Lung (tissue), 12 donors: ENCODE results near the gene ABCA4. TPM values are rescaled to one million over a fixed set of nuclear protein-coding genes. Genes with fewer than 3 reads are reported as not detected.
A peak's percentile ranks its signal among the peaks of the same experiment; 100 is the strongest.

Experiments
- ATAC-seq: fragments of 200-7000 bp; cut with Tn5 transposase; one replicate; pipeline ENCODE4 v1.9.1; 2020; ENCODE audit warnings: moderate number of reproducible peaks; ENCODE audit not compliant: insufficient read depth, low FRiP score
- DNase-seq, 3 donors: peaks; one replicate each; pipeline ENCODE4 v3.0.0-alpha.2; 2013 to 2017
- H3K27ac ChIP-seq, 2 donors: one replicate each; pipeline ENCODE4 v1.5.1; 2013; ENCODE audit warnings: mild to moderate bottlenecking in 2 of 2, moderate library complexity in 2 of 2, control low read depth in 1 of 2, inconsistent platforms in 1 of 2, low read depth in 1 of 2, low read length in 1 of 2
- H3K27me3 ChIP-seq, 3 donors: one replicate each; pipeline ENCODE4 v1.5.1; 2013; ENCODE audit warnings: low read length in 2 of 3; ENCODE audit not compliant: control insufficient read depth in 3 of 3, insufficient read depth in 3 of 3
- H3K36me3 ChIP-seq, 4 donors: one replicate each; pipeline ENCODE4 v1.5.1; 2013; ENCODE audit warnings: low read length in 4 of 4, mild to moderate bottlenecking in 1 of 4, moderate library complexity in 1 of 4; ENCODE audit not compliant: control insufficient read depth in 4 of 4, insufficient read depth in 4 of 4
- H3K4me1 ChIP-seq, 5 donors: one replicate each; pipeline ENCODE4 v1.5.1; 2013; ENCODE audit warnings: low read length in 5 of 5, mild to moderate bottlenecking in 2 of 5, moderate library complexity in 1 of 5; ENCODE audit not compliant: control insufficient read depth in 5 of 5, insufficient read depth in 5 of 5
- H3K4me3 ChIP-seq: one replicate; pipeline ENCODE4 v1.5.1; 2013; ENCODE audit warnings: mild to moderate bottlenecking, control low read depth, moderate library complexity
- H3K9ac ChIP-seq, 2 donors: one replicate each; pipeline ENCODE4 v1.5.1; 2013; ENCODE audit warnings: low read length in 2 of 2, control low read depth in 1 of 2; ENCODE audit not compliant: insufficient read depth in 1 of 2
- H3K9me3 ChIP-seq, 4 donors: one replicate each; pipeline ENCODE4 v1.5.1; 2013; ENCODE audit warnings: low read length in 3 of 4, mild to moderate bottlenecking in 1 of 4, moderate library complexity in 1 of 4; ENCODE audit not compliant: control insufficient read depth in 4 of 4, insufficient read depth in 3 of 4
- CTCF ChIP-seq: IDR thresholded peaks from 2 replicates; pipeline ENCODE4 v1.5.1; 2012; ENCODE audit warnings: mild to moderate bottlenecking; ENCODE audit errors: control extremely low read depth, extremely low read depth
- WGBS, 2 donors: extraction: QIAGEN DNeasy Blood & Tissue Kit; methylation state at CpG; one replicate each; pipeline ENCODE4 v1.1.7; 2013; 5-methylcytosine and 5-hydroxymethylcytosine counted together
- polyA plus RNA-seq, 2 donors: library from polyadenylated mRNA; stranded (reverse); fragments of 200-250 nt; gene quantifications; one replicate each; pipeline ENCODE4 v1.2.1, GENCODE V29; 2013
- total RNA-seq, 2 donors: library from RNA; depleted of rRNA in 1 of 2; stranded (reverse); fragments of >200 nt in 1 of 2; gene quantifications; one replicate each; pipeline ENCODE4 v1.2.1, GENCODE V29; 2014 to 2021
- donor health status: control.
- donor health status: control.
- donor health status: Bipolar disorder and iron deficiency.
- donor health status: healthy.
- donor health status: DM: yes; HTN: yes; CAD: no.

ABCA4 gene
- total and polyA plus RNA-seq, 4 donors, result 0.21 to 1.0 (median 0.67) TPM

GRCh38 chr1:94048413-94049164 lies 72.4 kb downstream of the ABCA4 start:
- DNase-seq (peak in 2 of 3 donors; percentile 49 to 69), ATAC-seq (no peak)
- no peak for TF ChIP-seq CTCF
- Histone ChIP-seq H3K27ac (peak overlapping the region; percentile 78 to 93), H3K36me3 (no peaks in the 10 kb centered on the region), H3K4me3 (no peak overlapping the region), H3K4me1 (peaks cover 0 to 21% (median 10%) of the 10 kb centered on the region in 5 donors), H3K9ac (no peak overlapping the region), H3K27me3 (no peaks in the 10 kb centered on the region), H3K9me3 (no peaks in the 10 kb centered on the region)
- WGBS, 2 donors, result 50 to 75% methylated on average over 11 of the region's 11 CpGs

GRCh38 chr1:94047949-94048348 lies 73.0 kb downstream of the ABCA4 start:
- H3K4me3 ChIP-seq, result no peak overlapping the region
- no peak for DNase-seq
- no peaks in the 10 kb centered on the region for H3K27me3 ChIP-seq
- peak overlapping the region; percentile 78 to 93 for H3K27ac ChIP-seq
- TF ChIP-seq CTCF, result no peak
- no peaks in the 10 kb centered on the region for H3K36me3 ChIP-seq
- no peaks in the 10 kb centered on the region for H3K9me3 ChIP-seq
- peaks cover 0 to 23% (median 10%) of the 10 kb centered on the region in 5 donors for H3K4me1 ChIP-seq
- WGBS, 2 donors, result 77 to 92% methylated on average over 2 of the region's 2 CpGs
- ATAC-seq, result no peak
- no peak overlapping the region for H3K9ac ChIP-seq

- peak overlapping the region in 1 of 2 donors; percentile 68 for H3K27ac ChIP-seq
- no peaks in the 10 kb centered on the region for H3K9me3 ChIP-seq
- TF ChIP-seq CTCF, result peak; percentile 20
- H3K27me3 ChIP-seq, result no peaks in the 10 kb centered on the region
- H3K36me3 ChIP-seq, result no peaks in the 10 kb centered on the region
- peak; percentile 88 to 93 (median 89) for DNase-seq
- H3K4me1 ChIP-seq, result peaks cover 0 to 23% (median 10%) of the 10 kb centered on the region in 5 donors
- no peak overlapping the region for H3K4me3 ChIP-seq
- WGBS, 2 donors, result 9 to 10% methylated on average over 22 of the region's 22 CpGs
- no peak overlapping the region for H3K9ac ChIP-seq
- ATAC-seq, result peak; percentile 84
These were observed 75.4 kb downstream of the ABCA4 start for GRCh38 chr1:94045465-94046056.
